SKM-1 treated with dmso at 0.1 percent for 144 hours (cell line): ENCODE measurements around the gene CD151.

ENCODE experiments used
- DNase-seq: peaks from one replicate; lab custom pipeline; 2025; ENCODE audit not compliant: unreplicated experiment; lab: John Stamatoyannopoulos, UW

Gene CD151

DNA sequence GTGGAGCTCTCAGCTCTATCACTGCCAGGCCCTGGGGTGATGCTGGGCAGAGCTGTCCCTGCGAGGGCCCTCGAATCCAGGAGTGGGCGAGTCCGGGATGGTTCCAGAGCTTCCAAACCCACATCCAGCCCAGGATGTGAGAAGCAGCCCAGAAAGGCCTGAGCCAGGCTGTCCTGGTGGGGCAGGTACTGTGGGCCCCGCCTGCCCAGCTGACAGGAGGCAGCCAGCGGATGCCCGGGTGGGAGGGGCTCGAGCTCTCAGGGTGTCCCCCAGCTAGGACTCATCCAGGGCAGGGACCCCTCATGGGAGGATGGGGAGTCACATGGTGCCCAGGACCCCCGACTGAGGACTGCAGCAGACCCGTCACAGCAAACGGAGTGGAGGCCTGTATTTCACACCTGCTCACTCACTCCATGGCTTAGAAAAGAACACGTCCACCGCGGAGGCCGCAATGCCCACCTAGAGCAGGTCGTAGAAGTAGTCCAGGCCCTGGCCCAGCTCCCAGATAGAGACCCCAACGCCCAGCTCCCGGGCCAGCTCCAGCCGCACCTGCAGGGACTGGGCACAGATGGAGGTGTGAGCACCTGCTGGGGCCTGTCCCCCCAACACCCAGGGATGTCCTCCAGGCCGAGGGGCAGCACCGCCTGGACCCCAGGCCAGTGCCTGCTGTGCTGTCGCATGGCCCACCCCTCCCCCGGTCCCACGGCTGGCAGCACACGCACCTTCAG, 36.8 kb downstream of the CD151 start:
- no peak for DNase-seq

DNA sequence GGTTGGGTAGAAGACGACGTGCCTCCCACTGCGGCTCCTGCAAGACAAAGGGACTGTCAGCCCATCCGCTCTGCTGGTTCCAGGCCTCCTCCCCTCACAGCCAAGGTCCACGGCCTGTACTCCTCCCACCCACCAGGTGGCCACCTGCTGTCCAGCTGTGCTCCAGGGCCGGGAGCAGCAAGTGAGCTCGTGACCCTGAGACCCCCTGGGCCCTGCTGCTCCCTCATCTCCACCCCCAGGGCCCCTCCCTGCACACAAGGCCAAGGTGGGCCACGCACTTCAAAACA, 37.3 kb downstream of the CD151 start:
- DNase-seq, result no peak

DNA sequence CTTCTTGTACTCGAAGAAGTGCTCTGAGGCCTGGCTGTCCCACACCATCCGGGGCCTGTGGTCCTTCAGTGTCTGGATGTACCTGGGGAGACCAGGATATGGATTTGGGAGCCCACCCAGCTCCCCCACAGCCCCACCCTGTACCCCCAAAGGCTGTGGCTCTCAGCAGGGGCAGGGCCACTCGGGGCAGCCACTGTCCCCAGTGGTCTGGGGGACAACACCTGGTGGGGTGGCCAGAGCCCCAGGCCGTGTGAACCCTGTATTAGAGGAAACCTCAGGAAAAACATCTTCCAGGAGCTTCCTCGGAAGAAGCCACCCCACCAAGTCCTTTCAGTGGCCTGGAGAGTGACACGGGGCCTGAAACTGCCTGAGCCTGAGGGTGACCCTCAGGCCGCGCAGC, 37.7 kb downstream of the CD151 start:
- no peak for DNase-seq

DNA sequence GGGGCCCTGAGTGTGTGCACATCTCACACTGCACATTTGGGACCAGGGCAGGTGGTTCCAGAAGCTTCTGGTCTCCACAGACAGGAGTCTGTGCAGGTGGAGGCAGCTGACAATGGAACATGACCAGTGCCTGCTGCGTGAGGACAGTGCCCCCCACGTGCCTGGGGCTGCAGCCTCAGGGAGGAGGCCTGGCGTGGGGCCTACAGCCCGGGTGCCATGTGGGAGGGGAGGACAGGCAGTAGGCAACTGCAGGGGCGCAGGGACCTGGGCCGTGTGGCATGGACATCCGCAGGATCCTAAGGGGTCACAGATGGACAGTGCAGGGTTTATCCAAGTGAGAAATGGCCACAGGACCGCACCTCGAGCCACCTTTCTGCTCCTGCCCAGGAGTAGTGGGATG, 38.7 kb downstream of the CD151 start:
- DNase-seq, result no peak

DNA sequence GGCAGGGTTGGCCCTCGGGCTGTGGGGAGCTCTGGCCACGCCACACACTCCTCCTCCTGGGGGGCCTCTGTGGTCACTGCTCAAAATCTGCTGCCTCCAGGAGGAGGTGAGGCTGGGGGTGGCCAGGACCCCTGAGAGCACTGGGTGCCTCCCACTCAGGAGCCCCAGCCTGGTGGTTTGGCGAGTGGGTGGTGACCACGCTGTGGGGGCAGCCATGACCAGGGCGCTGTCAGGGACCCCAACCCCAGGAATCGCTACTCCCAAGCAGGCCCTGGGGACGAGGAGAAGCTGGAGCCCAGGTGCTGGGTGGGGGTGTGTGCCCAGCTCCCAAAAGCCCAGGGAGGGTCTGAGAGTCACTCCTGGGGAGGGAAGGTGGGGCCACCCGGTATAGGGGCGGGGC, 40.0 kb downstream of the CD151 start:
- no peak for DNase-seq

DNA sequence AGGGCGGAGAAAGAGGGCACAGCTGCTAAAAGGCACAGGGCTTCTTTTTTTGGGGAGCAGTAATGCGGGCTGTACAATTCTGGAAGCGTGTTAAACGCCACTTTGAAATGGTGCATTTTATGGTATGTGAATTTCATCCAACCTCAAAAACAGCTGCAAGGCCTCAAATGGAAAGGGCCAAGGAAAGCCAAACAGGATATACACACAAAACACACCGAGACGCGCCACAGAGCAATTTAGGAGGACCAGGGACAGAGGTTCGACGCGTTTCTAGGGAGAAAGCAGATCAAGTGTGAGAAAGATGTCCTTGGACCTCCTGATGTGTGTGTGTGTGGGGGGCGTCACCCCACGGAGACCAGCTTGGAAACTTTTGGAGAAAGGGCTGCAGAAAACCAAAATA, 41.0 kb downstream of the CD151 start:
- DNase-seq, result no peak

DNA sequence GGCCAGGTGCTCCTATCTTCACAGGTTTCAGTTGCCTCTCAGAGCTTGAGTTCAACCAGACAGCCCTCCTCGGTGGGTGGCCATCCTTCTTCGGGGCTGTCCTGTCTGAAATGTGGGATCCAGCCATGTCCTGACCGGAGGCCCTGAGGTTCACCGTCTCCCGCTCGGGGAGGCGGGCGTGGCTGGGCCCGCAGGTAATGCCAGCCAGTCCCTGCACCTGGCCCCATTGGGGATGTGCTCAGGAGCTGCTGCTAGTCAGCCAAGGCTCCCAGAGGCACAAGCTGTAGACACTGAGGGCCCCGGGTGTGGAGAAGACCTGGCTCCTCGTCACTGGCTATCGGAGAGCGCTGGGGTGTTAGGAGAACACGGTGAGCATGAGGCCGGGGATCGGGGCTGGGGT, 42.5 kb downstream of the CD151 start:
- DNase-seq, result no peak

DNA sequence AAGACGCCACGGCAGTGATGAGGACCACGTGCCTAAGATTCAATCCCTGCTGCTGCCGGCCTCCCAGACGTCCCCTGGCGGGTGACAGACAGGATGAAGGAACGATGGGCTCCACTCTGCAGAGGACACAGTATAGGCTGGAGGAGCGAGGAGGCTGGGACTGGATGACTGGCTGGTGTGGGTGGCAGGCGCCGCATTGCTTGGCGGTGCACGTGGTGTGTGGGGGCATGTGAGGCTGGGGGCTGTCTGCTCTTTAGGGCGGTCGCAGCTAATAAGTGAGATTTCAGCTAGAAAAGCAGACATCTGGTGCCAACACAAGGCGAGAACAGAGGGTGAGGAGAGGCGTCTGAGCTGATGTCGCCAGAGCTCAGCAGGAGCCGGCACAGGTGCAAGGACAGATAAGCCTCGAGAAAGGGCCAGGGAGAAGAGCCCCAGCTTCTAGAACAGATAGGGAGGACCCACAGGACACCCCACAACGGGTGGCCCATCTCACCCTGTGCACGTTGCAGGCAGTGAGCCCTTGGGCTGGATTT, 43.1 kb downstream of the CD151 start:
- DNase-seq, result no peak

DNA sequence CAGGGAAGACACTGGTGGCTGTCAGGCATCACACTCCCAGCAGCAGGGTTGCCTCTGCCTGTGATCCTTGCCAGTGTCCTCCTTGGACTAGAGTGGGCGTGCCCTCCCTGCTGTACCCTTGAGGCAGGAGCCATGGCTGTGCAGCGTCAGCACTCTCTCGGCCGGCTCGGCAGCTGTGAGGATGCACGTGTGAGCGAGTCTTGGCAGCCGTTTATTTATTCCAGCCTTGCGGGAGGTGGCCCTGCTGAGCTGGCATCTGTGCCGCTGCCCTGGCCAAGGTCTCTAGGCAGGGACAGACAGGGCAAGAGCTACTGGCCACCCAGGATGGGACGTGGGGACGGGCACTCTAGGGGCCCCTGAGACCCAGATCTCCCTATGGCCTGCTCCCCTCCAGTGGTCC, 43.8 kb downstream of the CD151 start:
- no peak for DNase-seq

DNA sequence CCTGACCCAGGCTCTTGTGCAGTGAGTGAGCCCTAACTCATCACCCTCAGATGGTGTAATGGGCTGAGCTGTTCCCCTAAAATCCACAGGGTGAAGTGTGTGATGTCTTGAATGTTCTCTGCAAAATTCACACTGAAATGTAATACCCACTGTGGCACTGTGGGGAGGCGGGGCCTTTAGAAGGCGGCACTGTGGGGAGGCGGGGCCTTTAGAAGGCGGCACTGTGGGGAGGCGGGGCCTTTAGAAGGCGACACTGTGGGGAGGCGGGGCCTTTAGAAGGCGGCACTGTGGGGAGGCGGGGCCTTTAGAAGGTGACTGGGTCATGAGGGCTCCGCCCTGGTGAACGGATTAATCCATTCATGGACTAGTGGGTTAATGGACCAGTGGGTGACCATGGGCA, 44.8 kb downstream of the CD151 start:
- no peak for DNase-seq

DNA sequence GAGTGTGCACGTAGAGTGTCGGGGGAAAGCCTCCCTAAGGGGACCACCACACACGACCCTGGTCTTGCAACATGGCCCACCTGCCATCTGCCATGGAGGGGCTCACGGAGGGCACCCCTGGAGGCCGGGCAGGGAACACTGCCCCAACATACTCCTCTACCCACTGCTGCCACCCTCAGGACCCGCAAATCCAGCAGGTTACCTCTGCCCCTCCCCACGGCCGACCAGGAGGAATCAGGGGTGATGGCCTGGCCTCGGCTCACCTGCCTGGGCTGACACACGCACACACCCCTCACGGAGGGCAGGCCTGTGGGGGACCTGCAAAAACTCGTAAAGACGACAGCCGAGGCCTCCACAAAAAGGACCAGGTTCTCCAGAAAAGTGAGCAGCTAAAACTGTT, 47.7 kb downstream of the CD151 start:
- DNase-seq, result no peak

DNA sequence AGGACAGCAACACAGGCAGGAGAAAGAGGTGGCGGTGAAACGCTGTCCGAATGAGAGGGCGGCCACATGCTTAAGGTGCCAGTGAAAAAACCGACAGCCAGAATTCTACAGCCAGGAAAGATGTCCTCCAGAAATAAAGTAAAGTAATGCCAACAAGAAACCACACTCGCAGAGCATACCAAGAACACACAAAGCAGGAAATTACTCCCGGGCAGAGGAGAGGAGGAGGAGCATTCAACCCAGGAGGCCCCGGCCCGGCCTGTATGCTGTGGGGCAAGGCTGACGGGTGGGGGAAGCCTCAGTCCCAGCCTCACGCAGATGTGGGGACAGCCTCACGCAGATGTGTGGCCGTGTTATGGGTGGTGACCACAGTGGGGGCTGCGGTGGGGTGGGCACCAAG, 49.8 kb downstream of the CD151 start:
- DNase-seq, result no peak

DNA sequence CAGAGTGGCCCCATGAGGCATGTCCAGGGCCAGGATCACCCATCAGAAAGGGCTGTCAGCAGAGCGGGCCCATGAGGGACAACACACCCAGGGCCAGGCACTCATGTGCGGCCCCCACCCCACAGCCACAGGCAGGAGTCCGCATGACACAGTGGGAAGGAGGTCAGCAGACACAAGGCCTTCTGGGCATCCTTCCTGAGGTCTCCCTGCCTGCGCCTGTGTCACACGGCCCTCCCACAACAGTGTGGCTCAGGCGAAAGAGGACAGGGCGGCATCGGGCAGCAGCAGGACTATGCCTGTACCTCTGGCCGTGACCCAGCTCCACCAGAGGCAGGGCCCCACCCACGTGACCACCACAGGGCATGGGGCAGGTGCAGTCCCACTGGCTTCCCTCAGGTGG, 50.8 kb downstream of the CD151 start:
- no peak for DNase-seq

DNA sequence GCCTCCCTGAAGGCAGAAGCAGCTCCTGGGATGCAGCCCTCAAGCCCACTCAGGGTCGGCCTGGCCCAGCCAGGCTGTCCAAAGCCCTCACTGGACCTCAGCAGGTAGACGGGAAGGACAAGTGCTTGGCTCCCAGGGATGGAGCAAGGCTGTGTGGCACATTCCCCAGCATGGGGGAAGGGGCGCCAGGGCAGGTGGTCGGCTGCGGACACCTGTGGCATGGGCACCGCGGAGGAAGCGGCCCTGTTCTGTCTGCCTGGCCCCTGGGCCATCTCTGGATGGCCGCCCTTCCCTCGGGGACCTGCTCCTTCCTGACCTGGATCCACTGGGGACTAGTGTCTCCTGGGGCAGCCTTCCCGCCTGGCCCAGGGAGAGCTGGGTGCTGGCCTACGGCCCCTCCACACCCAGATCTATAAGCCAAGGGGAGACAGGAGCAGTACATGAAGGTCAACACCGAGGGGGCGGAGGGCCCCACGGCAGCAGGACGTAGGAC, 51.9 kb downstream of the CD151 start:
- DNase-seq, result no peak

DNA sequence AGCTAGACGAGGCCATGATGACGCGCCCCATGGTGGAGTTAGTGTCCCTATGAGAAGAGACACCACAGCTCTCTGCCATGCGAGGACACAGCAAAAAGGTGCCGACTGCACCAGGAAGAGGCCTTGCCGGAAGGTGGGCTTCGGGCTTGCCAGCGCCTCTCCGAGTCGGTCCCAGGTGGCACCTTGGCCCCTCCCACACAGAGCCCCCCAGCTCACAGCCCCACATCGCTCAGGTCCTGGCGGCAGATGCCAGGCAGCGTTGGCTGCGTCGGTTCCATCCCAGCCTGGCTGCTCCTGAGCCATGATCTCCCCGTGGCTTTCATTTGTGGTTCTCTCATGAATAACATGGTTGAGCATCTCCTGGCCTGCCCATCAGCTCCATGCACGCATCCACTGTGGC, 53.8 kb downstream of the CD151 start:
- no peak for DNase-seq

DNA sequence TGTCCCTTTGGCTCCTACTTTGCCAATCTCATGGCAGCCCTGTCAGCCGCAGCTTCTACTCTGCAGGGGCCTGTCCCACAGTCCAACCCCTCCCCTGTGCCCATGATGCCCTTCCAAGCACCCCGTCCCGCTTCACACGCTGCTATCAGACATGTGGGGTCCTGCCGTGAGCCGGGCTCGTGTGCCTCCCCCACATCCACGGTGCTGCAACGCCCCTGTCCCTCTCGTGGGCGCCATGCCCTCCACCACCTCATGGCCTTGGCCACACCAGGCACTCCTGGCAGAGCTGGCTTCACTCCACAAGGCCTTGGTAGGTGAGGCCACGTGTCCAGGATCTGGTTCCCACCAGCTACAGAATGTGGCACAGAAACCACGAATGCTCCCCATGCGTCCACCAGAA, 54.8 kb downstream of the CD151 start:
- no peak for DNase-seq
